C1 segment of cervical spinal cord (tissue), 14 donors: ENCODE results near the gene SPINDOC.
"Not testable (repeated sequence)": the region's sequence is repeated elsewhere in the genome, so short reads cannot be mapped to it uniquely, and the experiment has no call there.

Experiments
- DNase-seq, 14 donors: peaks; one replicate each; lab custom pipeline; 2025; lab: John Stamatoyannopoulos, UW

Gene SPINDOC

DNA sequence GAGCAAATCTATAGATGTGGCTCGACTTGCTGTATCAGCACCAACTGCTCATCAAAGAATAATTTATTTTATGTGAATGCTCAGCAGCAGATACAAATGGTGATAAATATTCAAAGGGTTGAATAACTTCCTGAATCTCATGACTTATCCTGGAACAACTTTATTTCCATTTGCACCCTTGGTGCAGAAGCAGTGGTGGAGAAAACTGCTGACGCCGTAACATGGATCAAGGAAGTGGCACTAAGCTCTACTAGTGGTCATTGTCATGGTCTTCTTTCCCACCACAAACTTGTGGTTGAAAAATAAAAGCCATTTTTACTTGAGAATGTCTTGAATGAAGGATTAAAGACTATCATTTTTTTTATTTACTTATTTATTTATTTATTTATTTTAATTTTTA, 40.2 kb downstream of the SPINDOC start:
- DNase-seq: no peak

GRCh38 chr11:63854696-63855095, 41.4 kb downstream of the SPINDOC start:
- no peak for DNase-seq

GRCh38 chr11:63855975-63856374, 42.7 kb downstream of the SPINDOC start:
- no peak for DNase-seq

- no peak for DNase-seq
These were observed 45.6 kb downstream of the SPINDOC start for GRCh38 chr11:63858628-63859550.

GRCh38 chr11:63862923-63863322, 49.7 kb downstream of the SPINDOC start:
- DNase-seq: peak in 1 of 14 donors; percentile 33

- not testable (repeated sequence) for DNase-seq
These were observed 50.4 kb downstream of the SPINDOC start for GRCh38 chr11:63863620-63864019.

- no peak for DNase-seq
These were observed 53.0 kb downstream of the SPINDOC start for GRCh38 chr11:63866211-63866610.

DNA sequence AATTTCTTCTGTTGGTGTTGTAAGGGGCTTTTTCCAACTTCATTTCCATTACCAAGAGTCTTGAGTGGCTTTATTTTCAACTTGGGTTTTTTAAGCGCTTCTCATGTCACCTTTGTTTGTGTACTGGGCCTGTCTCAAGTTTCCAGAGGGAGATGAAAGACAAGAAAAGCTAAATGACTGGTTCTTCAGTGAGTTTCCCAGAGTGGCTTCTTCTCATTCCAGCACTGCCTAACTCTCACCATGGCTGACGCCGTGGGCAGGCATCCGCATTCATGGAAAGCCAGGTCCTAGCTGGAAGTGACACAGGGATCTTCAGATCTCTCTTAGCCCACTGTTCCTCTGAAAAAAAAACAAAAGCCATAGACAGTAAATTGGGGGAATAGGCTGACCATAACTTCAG, 54.3 kb downstream of the SPINDOC start:
- peak in 1 of 14 donors; percentile 38 for DNase-seq

DNA sequence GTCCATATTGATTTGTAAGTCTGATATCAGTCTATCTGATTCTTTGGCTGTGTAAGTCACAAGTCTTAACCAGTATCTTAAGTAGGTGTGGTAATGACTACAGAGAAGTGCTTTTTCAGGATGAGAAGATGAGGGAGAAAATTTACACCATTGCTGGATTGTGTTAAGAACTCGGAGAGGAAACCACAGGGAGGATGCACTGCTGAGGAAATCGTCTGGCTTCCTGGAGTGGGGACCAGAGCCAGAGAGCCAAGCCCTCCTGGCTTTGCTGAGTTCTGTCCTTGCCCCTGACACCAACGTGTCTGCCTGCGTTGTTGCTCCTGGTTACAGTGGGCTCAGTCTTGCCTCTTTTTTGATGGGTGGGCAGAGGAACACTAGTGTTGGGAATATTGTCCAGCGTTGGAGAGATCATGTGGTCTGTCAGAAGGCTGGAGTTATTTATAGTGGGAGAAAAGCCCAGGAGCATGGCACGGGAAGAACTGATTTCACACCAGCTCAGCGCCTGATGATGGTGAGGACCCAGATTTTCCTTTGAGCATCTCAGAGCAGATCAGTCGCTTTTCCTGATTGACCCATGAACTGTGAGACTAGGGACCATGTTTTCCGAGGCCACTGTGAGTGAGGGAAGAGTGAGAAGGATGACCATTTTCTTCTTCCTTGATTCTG, 55.3 kb downstream of the SPINDOC start:
- no peak for DNase-seq

DNA sequence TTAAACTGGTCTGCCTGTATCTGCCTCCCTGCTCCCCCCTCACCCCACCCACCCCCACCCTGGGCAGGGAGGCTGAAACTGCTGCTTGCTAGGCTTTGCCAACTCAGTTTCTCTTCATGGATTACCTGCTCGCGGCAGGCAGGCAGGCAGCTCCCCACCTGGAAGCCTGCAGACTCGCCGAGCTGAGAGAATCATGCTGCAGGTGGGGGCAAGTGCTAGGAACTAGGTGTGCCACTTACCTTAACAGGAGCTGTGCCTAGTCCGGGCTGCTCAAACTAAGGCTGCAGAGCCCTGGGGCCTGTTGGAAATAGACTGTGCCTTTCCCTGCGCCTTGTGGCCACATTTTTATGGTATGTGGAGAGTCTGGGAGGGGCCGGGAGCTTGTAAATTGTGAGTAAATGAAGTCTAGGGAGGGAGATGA, 55.9 kb downstream of the SPINDOC start:
- no peak for DNase-seq

DNA sequence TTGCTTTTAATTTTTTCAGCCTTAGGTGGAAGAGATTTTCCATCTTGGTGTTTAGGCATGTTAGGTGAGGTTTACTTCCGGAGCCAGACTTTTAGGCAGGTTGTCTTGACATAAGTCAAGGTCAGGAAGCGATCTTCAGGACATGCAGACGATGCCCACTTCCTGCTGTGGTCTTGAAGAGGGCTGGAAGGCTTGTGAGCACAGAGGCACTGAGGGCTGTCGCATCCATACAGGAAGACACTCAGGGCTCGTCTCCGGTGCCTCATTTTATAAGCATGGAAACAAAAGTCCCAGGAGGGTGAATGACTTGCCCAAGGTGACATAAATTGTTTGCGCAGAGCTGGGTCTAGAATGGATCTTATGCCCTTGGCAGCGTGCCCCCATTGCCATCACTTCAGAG, 56.4 kb downstream of the SPINDOC start:
- no peak for DNase-seq

DNA sequence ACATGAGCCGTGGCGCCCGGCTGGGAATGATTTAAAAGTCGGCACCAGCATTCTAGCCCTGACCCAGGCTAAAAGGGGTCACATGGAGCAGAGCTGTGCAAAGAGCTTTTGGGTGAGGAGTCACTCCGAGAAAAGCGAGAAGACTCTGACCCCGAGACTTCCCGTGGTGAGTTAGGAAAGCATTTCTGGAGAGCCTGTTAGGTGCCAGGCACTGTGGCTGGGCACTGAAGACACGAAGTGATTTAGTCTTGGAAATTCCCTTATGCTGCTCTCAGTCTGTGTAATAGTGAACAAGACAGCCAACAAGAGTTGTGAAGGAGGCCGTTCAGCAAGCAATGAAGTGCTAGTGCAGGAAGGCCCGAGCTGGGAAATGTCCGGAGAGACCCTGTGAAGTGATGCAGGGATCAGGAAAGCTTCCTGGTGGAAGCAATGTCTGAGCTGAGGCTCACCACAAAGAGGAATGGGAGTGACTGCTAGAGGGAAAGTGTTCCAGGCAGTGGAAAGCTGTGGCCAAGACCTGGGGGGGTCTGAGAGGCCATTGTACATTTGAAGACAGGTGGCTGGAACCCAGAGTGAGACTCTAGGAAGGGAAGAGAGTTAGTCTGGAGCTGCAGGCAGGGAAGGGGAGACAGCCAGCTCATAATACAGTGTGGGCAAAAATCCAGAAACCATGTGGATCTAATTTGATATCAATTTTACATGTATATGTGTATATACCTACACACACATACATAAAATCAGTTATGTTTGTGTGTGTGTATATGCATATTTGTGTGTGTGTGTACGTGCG, 57.3 kb downstream of the SPINDOC start:
- no peak for DNase-seq

- peak in 12 of 14 donors; percentile 38 to 87 (median 77) for DNase-seq
These were observed 58.9 kb downstream of the SPINDOC start for GRCh38 chr11:63871962-63872799.

GRCh38 chr11:63872800-63873197, 59.5 kb downstream of the SPINDOC start:
- no peak for DNase-seq

GRCh38 chr11:63873311-63873710, 60.1 kb downstream of the SPINDOC start:
- DNase-seq: no peak

- DNase-seq: no peak
These were observed 61.3 kb downstream of the SPINDOC start for GRCh38 chr11:63874511-63874910.

GRCh38 chr11:63875506-63876065, 62.3 kb downstream of the SPINDOC start:
- DNase-seq: peak in 1 of 14 donors; percentile 30

DNA sequence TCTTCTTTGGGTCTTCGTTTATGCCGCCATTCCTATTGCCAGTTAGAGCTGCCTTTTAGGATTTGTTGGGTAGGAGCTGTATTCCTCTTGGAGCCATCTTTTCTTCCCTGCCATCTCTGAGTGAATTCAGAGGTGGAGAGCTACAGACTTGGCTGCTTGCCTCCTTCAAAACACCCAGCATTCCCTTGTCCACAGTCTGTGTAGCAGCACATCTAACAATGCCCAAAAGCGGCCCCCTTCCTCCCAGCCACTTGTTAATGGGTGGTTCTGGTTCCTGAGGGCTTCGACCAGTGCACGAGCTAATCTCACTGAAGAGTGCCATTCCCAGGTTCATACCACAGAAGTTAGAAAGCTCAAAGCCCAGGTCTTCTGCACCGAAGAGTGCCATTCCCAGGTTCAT, 63.4 kb downstream of the SPINDOC start:
- DNase-seq: no peak
